ENCODE data around the gene KANK3.
"Not testable (repeated sequence)": the region's sequence is repeated elsewhere in the genome, so short reads cannot be mapped to it uniquely, and the experiment has no call there.

KANK3 gene

GRCh38 chr19:8370176-8371010 lies 27.3 kb upstream of the KANK3 start:
- DNase-seq: no peak

GRCh38 chr19:8367327-8368001 lies 24.4 kb upstream of the KANK3 start:
- no peak for DNase-seq

GRCh38 chr19:8366961-8367326 lies 23.9 kb upstream of the KANK3 start:
- no peak for DNase-seq

- DNase-seq: no peak
Measured at GRCh38 chr19:8366121-8366581, 23.1 kb upstream of the KANK3 start.

- no peak for DNase-seq
Measured at GRCh38 chr19:8363803-8364771, 21.0 kb upstream of the KANK3 start, which contains the start of gene ANGPTL4. Gene ANGPTL4, plus strand, starts transcription at chr19:8364155. Its CDS starts 167 bp downstream, at chr19:8364322.

- no peak for DNase-seq
Measured at GRCh38 chr19:8361921-8362793, 19.1 kb upstream of the KANK3 start.

- no peak for DNase-seq
Measured at GRCh38 chr19:8360196-8360595, 17.1 kb upstream of the KANK3 start.

GRCh38 chr19:8358948-8359347 lies 15.9 kb upstream of the KANK3 start:
- DNase-seq: no peak

GRCh38 chr19:8357007-8357521 lies 14.0 kb upstream of the KANK3 start:
- DNase-seq: no peak

- DNase-seq: no peak
Measured at GRCh38 chr19:8355631-8356402, 12.8 kb upstream of the KANK3 start.

- DNase-seq: not testable (repeated sequence)
Measured at GRCh38 chr19:8352845-8353244, 9.8 kb upstream of the KANK3 start.

GRCh38 chr19:8352134-8352827 lies 9.2 kb upstream of the KANK3 start:
- no peak for DNase-seq

GRCh38 chr19:8349629-8350372 lies 6.7 kb upstream of the KANK3 start:
- not testable (repeated sequence) for DNase-seq

- no peak for DNase-seq
Measured at GRCh38 chr19:8343483-8343844, 402 bp upstream of the KANK3 start.

- no peak for DNase-seq
Measured at GRCh38 chr19:8342316-8342683, 762 bp downstream of the KANK3 start.

- DNase-seq: not testable (repeated sequence)
Measured at GRCh38 chr19:8341504-8341903, 1.6 kb downstream of the KANK3 start.

- DNase-seq: no peak
Measured at GRCh38 chr19:8340341-8341096, 2.5 kb downstream of the KANK3 start.

GRCh38 chr19:8338835-8339234 lies 4.2 kb downstream of the KANK3 start:
- no peak for DNase-seq

GRCh38 chr19:8337728-8338127 lies 5.3 kb downstream of the KANK3 start:
- DNase-seq: no peak

Measured in NCI-H526 treated with DMSO at 0.1 percent for 48 hours (cell line).